WTC11 (cell line): Measurements from ENCODE around the gene GPC2. TPM values are rescaled to one million over a fixed set of nuclear protein-coding genes. Genes with fewer than 3 reads are reported as not detected.

Source experiments
- ATAC-seq: fragments of 200-7000 bp; cut with Tn5 transposase; 2 replicates; pipeline ENCODE4 v1.10.0; 2021; ENCODE audit warnings: mild to moderate bottlenecking, moderate library complexity
- CTCF ChIA-PET: fragments of 300-600 bp; sonication (Branson Sonifier 250); formaldehyde crosslinking; loops from one replicate; lab custom pipeline; 2021; ENCODE audit warnings: antibody characterized with exemption; lab: Charles Lee
- POLR2A ChIA-PET: fragments of 350-600 bp; sonication (Branson Sonifier 250); formaldehyde crosslinking; loops from one replicate; lab custom pipeline; 2021; ENCODE audit warnings: antibody characterized with exemption; lab: Charles Lee
- DNase-seq: peaks from one replicate; pipeline ENCODE4 v3.0.0; 2021; ENCODE audit warnings: low spot score
- H3K27ac Mint-ChIP-seq: 2 replicates; pipeline ENCODE4 v1.8.0; 2021; ENCODE audit warnings: mixed read lengths
- H3K27me3 Mint-ChIP-seq: 2 replicates; pipeline ENCODE4 v1.8.0; 2021; ENCODE audit warnings: low read depth, mild to moderate bottlenecking, moderate library complexity, mixed read lengths
- H3K36me3 Mint-ChIP-seq: 2 replicates; pipeline ENCODE4 v1.8.0; 2021; ENCODE audit warnings: mixed read lengths
- H3K4me1 Mint-ChIP-seq: 2 replicates; pipeline ENCODE4 v1.8.0; 2022; ENCODE audit warnings: mixed read lengths
- H3K4me3 Mint-ChIP-seq: 2 replicates; pipeline ENCODE4 v1.8.0; 2021; ENCODE audit warnings: mild to moderate bottlenecking, moderate library complexity, mixed read lengths
- H3K9me3 Mint-ChIP-seq: 2 replicates; pipeline ENCODE4 v1.8.0; 2021; ENCODE audit warnings: mixed read lengths
- HMGA2 ChIP-seq: fragments of 250-450 bp; sonication (Bioruptor Pico); IDR thresholded peaks from 2 replicates; pipeline ENCODE4 v1.4.0; 2021; ENCODE audit warnings: mild to moderate bottlenecking, moderate library complexity
- JUN ChIP-seq: sonication (generic); formaldehyde crosslinking; IDR thresholded peaks from 2 replicates; pipeline ENCODE4 v1.8.0; 2023; ENCODE audit warnings: mild to moderate bottlenecking, missing genetic modification reagents
- MYBL2 ChIP-seq: sonication (generic); formaldehyde crosslinking; IDR thresholded peaks from 2 replicates; pipeline ENCODE4 v1.8.1; 2023; ENCODE audit warnings: mild to moderate bottlenecking, moderate library complexity, missing genetic modification reagents
- NR2C2 ChIP-seq: sonication (generic); formaldehyde crosslinking; IDR thresholded peaks from 2 replicates; pipeline ENCODE4 v1.8.0; 2022; ENCODE audit warnings: mild to moderate bottlenecking, missing genetic modification reagents
- OVOL2 ChIP-seq: fragments of 250-450 bp; sonication (Bioruptor Pico); IDR thresholded peaks from 2 replicates; pipeline ENCODE4 v1.9.0; 2021; ENCODE audit warnings: mild to moderate bottlenecking, borderline replicate concordance
- RELA ChIP-seq: sonication (generic); formaldehyde crosslinking; IDR thresholded peaks from 2 replicates; pipeline ENCODE4 v1.8.1; 2022; ENCODE audit warnings: missing genetic modification reagents, mild to moderate bottlenecking, borderline replicate concordance
- TCF7 ChIP-seq: sonication (generic); formaldehyde crosslinking; IDR thresholded peaks from 2 replicates; pipeline ENCODE4 v1.8.0; 2022; ENCODE audit warnings: mild to moderate bottlenecking, low read depth, missing genetic modification reagents, moderate library complexity
- TEAD1 ChIP-seq: sonication (generic); formaldehyde crosslinking; IDR thresholded peaks from 2 replicates; pipeline ENCODE4 v1.8.0; 2022; ENCODE audit warnings: mild to moderate bottlenecking, missing genetic modification reagents
- ZNF138 ChIP-seq: sonication (generic); formaldehyde crosslinking; conservative IDR thresholded peaks from 2 replicates; pipeline ENCODE4 v1.8.1; 2022; ENCODE audit warnings: mild to moderate bottlenecking, moderate library complexity, missing genetic modification reagents
- ZNF317 ChIP-seq: sonication (generic); formaldehyde crosslinking; IDR thresholded peaks from 2 replicates; pipeline ENCODE4 v1.8.1; 2023; ENCODE audit warnings: low read depth, mild to moderate bottlenecking, moderate library complexity, missing genetic modification reagents, borderline replicate concordance
- total RNA-seq: library from RNA; stranded (reverse); gene quantifications from 3 replicates; pipeline ENCODE4 v1.2.3, GENCODE V29; 2021
- TF ChIP-seq, protein P1 (sequence below): sonication (generic); formaldehyde crosslinking; IDR thresholded peaks from 2 replicates; pipeline ENCODE4 v1.8.1; 2023; ENCODE audit warnings: mild to moderate bottlenecking, missing genetic modification reagents, moderate library complexity
- TF ChIP-seq, protein P2 (sequence below): sonication (generic); formaldehyde crosslinking; IDR thresholded peaks from 2 replicates; pipeline ENCODE4 v1.8.1; 2023; ENCODE audit warnings: mild to moderate bottlenecking, moderate library complexity, missing genetic modification reagents
- TF ChIP-seq, protein P3 (sequence below): sonication (generic); formaldehyde crosslinking; conservative IDR thresholded peaks from 2 replicates; pipeline ENCODE4 v1.8.1; 2023; ENCODE audit warnings: mild to moderate bottlenecking, low read depth, missing genetic modification reagents, moderate library complexity
- TF ChIP-seq, protein P4 (sequence below): sonication (generic); formaldehyde crosslinking; conservative IDR thresholded peaks from 2 replicates; pipeline ENCODE4 v1.8.1; 2022; ENCODE audit warnings: mild to moderate bottlenecking, missing genetic modification reagents

The GPC2 gene
- total RNA-seq, 1 experiment from 2014 or later = 52.1 TPM

DNA sequence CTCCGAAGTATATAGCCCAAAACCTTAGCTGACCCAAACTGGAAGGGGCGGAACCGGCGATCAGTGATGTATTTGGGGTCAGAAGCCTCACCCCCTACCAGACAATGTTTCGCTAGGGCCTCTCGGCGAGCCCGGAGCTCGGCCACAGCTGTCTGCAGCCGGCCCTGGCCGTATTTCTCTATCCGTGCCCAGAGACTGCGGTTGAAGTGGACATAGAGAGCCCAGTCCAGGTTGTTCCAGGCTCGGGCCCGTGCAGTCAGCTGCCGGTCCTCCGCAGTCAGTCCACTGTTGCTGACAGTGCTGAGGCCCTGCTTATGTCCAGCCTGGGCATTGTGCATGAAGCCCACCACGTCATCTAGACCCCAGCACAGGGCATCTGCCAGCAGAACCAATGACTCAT lies 17.1 kb downstream of the GPC2 start:
- Mint-ChIP-seq H3K36me3 (peaks cover 10% of the 10 kb centered on the region), H3K4me1 (peaks cover 29% of the 10 kb centered on the region), H3K9me3 (no peaks in the 10 kb centered on the region), H3K27ac (no peak overlapping the region), H3K4me3 (no peak overlapping the region), H3K27me3 (no peaks in the 10 kb centered on the region)
- POLR2A ChIA-PET = interaction anchor here (1.3 kb wide), 1 partner anchor 8 kb away, joined by 5 read pairs; the partner anchor contains the start of gene GAL3ST4
- CTCF ChIA-PET = interaction anchor here (1.1 to 2.5 kb wide), 3 partner anchors 9 to 57 kb away, joined by 4 to 14 read pairs (median 7); partner anchors contain the start of gene GAL3ST4
- DNase-seq (no peak), ATAC-seq (no peak)
- TF ChIP-seq, protein P1, sequence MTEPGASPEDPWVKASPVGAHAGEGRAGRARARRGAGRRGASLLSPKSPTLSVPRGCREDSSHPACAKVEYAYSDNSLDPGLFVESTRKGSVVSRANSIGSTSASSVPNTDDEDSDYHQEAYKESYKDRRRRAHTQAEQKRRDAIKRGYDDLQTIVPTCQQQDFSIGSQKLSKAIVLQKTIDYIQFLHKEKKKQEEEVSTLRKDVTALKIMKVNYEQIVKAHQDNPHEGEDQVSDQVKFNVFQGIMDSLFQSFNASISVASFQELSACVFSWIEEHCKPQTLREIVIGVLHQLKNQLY (CRISPR knock-in tag) = no peak
- TF ChIP-seq TCF7 (CRISPR knock-in tag) = no peak
- TF ChIP-seq RELA (CRISPR knock-in tag) = no peak
- no peak for TF ChIP-seq MYBL2 (CRISPR knock-in tag)
- TF ChIP-seq JUN (CRISPR knock-in tag) = no peak
- no peak for TF ChIP-seq ZNF138 (CRISPR knock-in tag)
- no peak for TF ChIP-seq TEAD1
- TF ChIP-seq HMGA2 (CRISPR knock-in tag) = no peak
- TF ChIP-seq, protein P2, sequence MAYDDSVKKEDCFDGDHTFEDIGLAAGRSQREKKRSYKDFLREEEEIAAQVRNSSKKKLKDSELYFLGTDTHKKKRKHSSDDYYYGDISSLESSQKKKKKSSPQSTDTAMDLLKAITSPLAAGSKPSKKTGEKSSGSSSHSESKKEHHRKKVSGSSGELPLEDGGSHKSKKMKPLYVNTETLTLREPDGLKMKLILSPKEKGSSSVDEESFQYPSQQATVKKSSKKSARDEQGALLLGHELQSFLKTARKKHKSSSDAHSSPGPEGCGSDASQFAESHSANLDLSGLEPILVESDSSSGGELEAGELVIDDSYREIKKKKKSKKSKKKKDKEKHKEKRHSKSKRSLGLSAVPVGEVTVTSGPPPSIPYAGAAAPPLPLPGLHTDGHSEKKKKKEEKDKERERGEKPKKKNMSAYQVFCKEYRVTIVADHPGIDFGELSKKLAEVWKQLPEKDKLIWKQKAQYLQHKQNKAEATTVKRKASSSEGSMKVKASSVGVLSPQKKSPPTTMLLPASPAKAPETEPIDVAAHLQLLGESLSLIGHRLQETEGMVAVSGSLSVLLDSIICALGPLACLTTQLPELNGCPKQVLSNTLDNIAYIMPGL (CRISPR knock-in tag) = no peak
- no peak for TF ChIP-seq NR2C2 (CRISPR knock-in tag)
- TF ChIP-seq ZNF317 (CRISPR knock-in tag) = no peak
- TF ChIP-seq, protein P3, sequence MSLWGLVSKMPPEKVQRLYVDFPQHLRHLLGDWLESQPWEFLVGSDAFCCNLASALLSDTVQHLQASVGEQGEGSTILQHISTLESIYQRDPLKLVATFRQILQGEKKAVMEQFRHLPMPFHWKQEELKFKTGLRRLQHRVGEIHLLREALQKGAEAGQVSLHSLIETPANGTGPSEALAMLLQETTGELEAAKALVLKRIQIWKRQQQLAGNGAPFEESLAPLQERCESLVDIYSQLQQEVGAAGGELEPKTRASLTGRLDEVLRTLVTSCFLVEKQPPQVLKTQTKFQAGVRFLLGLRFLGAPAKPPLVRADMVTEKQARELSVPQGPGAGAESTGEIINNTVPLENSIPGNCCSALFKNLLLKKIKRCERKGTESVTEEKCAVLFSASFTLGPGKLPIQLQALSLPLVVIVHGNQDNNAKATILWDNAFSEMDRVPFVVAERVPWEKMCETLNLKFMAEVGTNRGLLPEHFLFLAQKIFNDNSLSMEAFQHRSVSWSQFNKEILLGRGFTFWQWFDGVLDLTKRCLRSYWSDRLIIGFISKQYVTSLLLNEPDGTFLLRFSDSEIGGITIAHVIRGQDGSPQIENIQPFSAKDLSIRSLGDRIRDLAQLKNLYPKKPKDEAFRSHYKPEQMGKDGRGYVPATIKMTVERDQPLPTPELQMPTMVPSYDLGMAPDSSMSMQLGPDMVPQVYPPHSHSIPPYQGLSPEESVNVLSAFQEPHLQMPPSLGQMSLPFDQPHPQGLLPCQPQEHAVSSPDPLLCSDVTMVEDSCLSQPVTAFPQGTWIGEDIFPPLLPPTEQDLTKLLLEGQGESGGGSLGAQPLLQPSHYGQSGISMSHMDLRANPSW (CRISPR knock-in tag) = no peak
- TF ChIP-seq, protein P4, sequence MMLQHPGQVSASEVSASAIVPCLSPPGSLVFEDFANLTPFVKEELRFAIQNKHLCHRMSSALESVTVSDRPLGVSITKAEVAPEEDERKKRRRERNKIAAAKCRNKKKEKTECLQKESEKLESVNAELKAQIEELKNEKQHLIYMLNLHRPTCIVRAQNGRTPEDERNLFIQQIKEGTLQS (CRISPR knock-in tag) = no peak

DNA sequence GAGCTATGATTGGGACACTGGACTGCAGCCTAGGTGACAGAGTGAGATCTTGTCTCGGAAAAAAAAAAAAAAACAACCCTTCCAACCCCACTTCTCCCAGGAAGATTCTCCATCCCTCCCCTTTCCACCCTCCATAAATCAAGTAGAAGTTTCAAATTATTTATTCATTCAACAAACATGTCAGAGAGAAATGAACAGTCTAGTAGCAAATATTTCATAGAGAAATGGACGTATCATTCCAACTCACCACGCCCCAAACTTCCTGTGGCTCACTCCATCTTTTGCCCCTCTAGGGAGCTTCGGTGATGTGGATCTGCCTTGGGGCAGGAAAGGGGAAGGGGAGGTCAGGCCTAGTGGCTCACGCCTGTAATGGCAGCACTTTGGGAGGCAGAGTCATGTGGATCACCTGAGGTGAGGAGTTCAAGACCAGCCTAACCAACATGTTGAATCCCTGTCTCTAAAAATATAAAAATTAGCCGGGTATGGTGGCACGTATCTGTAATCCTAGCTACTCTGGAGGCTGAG lies 18.0 kb downstream of the GPC2 start:
- POLR2A ChIA-PET = interaction anchor here (0.6 to 1.3 kb wide), 2 partner anchors 9 to 10 kb away, joined by 3 to 5 read pairs; partner anchors contain the start of genes GAL3ST4 and LAMTOR4
- no peak for TF ChIP-seq OVOL2 (CRISPR knock-in tag)
- Mint-ChIP-seq H3K27me3 (no peaks in the 10 kb centered on the region), H3K4me1 (peaks cover 32% of the 10 kb centered on the region), H3K9me3 (no peaks in the 10 kb centered on the region), H3K36me3 (peaks cover 12% of the 10 kb centered on the region), H3K4me3 (peak overlapping the region; percentile 75), H3K27ac (peak overlapping the region; percentile 54)
- CTCF ChIA-PET = interaction anchor here (1.0 to 2.5 kb wide), 5 partner anchors 10 to 58 kb away, joined by 4 to 14 read pairs (median 4); partner anchors contain the start of gene GAL3ST4
- peak; percentile 39 for DNase-seq
- ATAC-seq = no peak
